HG03520 (cell line): Measurements from ENCODE around the gene RAET1G.

Experiments used
- ATAC-seq: cut with Tn5 transposase; IDR thresholded peaks from one replicate; pipeline ENCODE4 v1.9.1; 2021; ENCODE audit warnings: mild to moderate bottlenecking, moderate library complexity; ENCODE audit not compliant: unreplicated experiment

RAET1G gene

DNA sequence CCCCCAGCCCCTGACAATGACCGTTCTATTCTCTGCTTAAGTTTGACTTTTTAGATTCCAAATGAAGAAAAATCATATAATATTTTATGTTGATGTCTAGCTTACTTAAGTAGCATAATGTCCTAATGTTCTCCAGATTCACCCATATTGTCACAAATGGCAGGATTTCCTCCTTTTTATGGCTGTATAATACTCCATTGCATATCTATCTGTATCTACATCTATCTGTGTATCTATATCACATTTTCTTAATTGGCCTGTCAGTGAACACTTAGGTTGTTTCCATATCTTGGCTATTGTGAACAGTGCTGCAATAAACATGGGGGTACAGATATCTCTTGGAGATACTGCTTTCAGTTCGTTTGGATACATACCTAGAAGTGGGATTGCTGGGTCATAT, 51.7 kb downstream of the RAET1G start:
- no peak for ATAC-seq

DNA sequence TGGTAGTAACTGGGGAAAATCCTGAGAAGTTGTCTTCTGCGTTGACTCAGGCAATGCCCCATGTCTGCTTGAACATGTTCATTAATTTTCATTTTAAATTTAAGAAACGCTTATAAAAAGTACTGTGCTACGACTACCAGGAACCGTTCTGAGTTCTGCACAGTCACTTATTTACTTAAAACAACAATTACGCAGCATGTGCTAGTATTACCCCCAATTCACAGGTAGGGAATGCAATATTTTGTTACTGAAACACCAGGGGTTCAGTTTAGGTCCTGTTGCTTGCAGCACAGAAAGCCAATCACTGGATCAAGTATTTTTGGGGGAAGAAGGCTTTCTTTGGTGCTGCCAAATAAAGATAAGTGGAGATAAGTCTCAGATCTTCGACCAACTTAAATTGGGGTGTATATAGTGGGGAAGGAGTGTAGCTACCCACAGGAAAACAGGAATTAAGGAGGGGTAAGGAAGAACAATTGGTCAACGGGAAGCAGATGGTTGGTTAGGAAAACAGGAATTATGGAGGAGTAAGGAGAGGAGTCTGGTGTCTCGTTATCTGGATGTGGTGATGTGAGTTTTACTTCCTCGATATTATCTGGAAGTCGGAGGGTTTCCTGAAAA, 53.5 kb downstream of the RAET1G start:
- ATAC-seq = no peak

DNA sequence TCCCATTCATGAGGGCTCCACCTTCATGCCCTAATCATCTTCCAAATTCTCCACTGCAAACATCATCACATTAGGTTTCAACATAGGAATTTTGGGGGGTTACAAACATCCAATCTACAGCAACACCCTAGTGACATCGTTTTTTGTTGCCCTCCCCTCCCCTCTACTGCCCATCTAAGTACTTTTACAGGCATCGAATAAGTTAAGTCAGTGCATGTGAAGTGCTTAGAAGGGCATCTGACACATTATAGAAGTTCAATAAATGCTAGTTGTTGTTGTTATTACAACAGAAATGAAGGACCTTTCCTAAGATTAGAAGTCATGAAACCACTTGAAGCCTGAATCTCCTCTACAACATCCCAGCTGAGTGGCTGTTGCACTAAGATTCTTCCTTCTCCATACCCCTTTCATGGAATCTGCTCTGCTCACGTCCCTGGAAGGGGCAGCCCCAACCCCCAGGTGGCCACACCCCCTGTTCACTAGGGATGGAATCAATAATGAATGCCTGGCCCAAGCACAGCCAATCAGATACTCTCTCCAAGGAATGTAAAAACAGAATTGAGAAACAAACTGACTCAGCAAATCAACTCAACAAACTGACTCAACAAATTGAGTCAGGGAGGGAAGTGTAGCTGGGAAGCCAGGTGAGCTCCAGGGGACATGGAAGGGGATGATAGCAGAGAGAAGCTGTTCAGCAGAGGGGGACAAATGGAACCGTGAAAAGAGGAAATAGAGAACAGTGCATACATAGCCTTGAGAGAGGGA, 54.9 kb downstream of the RAET1G start:
- no peak for ATAC-seq
